Suprapubic skin (tissue), 4 donors: ENCODE data around the gene INO80C. TPM values are rescaled to one million over a fixed set of nuclear protein-coding genes. Genes with fewer than 3 reads are reported as not detected.

Source experiments
- DNase-seq, 2 donors: peaks; one replicate each; pipeline ENCODE4 v3.0.0-alpha.2; 2019; ENCODE audit warnings: low spot score in 2 of 2
- H3K27ac ChIP-seq: fragments of 200-600 bp; sonication (generic); one replicate; pipeline ENCODE4 v1.5.1; 2019
- H3K27me3 ChIP-seq: fragments of 200-600 bp; sonication (generic); one replicate; pipeline ENCODE4 v1.5.1; 2019
- H3K36me3 ChIP-seq: fragments of 200-600 bp; sonication (generic); one replicate; pipeline ENCODE4 v1.5.1; 2019
- H3K4me1 ChIP-seq: fragments of 200-600 bp; sonication (generic); one replicate; pipeline ENCODE4 v1.5.1; 2019
- H3K4me3 ChIP-seq: fragments of 200-600 bp; sonication (generic); one replicate; pipeline ENCODE4 v1.5.1; 2019; ENCODE audit warnings: mild to moderate bottlenecking
- H3K9me3 ChIP-seq: fragments of 200-600 bp; sonication (generic); one replicate; pipeline ENCODE4 v1.5.1; 2019
- CTCF ChIP-seq, 2 donors: fragments of 200-600 bp in 1 of 2; fragments of 450-650 bp in 1 of 2; sonication (generic) in 1 of 2; IDR thresholded peaks; one replicate each; pipeline ENCODE4 v1.5.1; 2016 to 2019; ENCODE audit warnings: antibody characterized with exemption in 2 of 2, mild to moderate bottlenecking in 1 of 2, moderate library complexity in 1 of 2
- EP300 ChIP-seq: sonication (generic); formaldehyde crosslinking; IDR thresholded peaks from one replicate; pipeline ENCODE4 v1.6.1; 2017; ENCODE audit warnings: antibody characterized with exemption
- POLR2A ChIP-seq, 2 donors: fragments of 450-650 bp; IDR thresholded peaks; one replicate each; pipeline ENCODE4 v1.6.1; 2017; ENCODE audit warnings: antibody characterized with exemption in 2 of 2, mild to moderate bottlenecking in 2 of 2, moderate library complexity in 2 of 2
- POLR2AphosphoS5 ChIP-seq, 3 donors: sonication (generic); formaldehyde crosslinking; IDR thresholded peaks; one replicate each; pipeline ENCODE4 v1.6.1; 2017; ENCODE audit warnings: antibody characterized with exemption in 3 of 3
- WGBS: methylation state at CpG from one replicate; pipeline ENCODE4 v1.1.5; 2018; 5-methylcytosine and 5-hydroxymethylcytosine counted together
- total RNA-seq, 4 donors: library from RNA; depleted of rRNA; stranded (reverse); fragments of >200 nt; gene quantifications; one replicate each; pipeline ENCODE4 v1.1.0, GENCODE V29; 2016

Gene INO80C
- total RNA-seq, 4 donors from 2014 or later = 12.6 to 35.2 (median 18.2) TPM

- Histone ChIP-seq H3K36me3 (no peaks in the 10 kb centered on the region), H3K4me1 (peaks cover 13% of the 10 kb centered on the region), H3K4me3 (no peak overlapping the region), H3K27me3 (no peaks in the 10 kb centered on the region), H3K9me3 (no peaks in the 10 kb centered on the region), H3K27ac (no peak overlapping the region)
- TF ChIP-seq CTCF (IDR thresholded peaks at IDR 0.05) (no peak), EP300 (no peak), POLR2AphosphoS5 (IDR thresholded peaks at IDR 0.05) (no peak), POLR2A (IDR thresholded peaks at IDR 0.05) (no peak)
- WGBS = 56% methylated on average over 6 of the region's 6 CpGs
- no peak for DNase-seq
Observed at GRCh38 chr18:35515460-35516130, 17.8 kb upstream of the INO80C start.

GRCh38 chr18:35514752-35515459 is 17.1 kb upstream of the INO80C start:
- Histone ChIP-seq H3K4me1 (peaks cover 13% of the 10 kb centered on the region), H3K27me3 (no peaks in the 10 kb centered on the region), H3K9me3 (no peaks in the 10 kb centered on the region), H3K4me3 (no peak overlapping the region), H3K27ac (no peak overlapping the region), H3K36me3 (no peaks in the 10 kb centered on the region)
- TF ChIP-seq POLR2AphosphoS5 (IDR thresholded peaks at IDR 0.05) = no peak
- no peak for TF ChIP-seq CTCF (IDR thresholded peaks at IDR 0.05)
- TF ChIP-seq EP300 = no peak
- no peak for TF ChIP-seq POLR2A (IDR thresholded peaks at IDR 0.05)
- WGBS = 92% methylated on average over 5 of the region's 7 CpGs
- no peak for DNase-seq

GRCh38 chr18:35514283-35514682 is 16.5 kb upstream of the INO80C start:
- TF ChIP-seq CTCF (IDR thresholded peaks at IDR 0.05) (no peak), POLR2A (IDR thresholded peaks at IDR 0.05) (no peak), POLR2AphosphoS5 (IDR thresholded peaks at IDR 0.05) (no peak), EP300 (no peak)
- Histone ChIP-seq H3K4me3 (no peak overlapping the region), H3K36me3 (no peaks in the 10 kb centered on the region), H3K9me3 (no peaks in the 10 kb centered on the region), H3K27me3 (no peaks in the 10 kb centered on the region), H3K27ac (no peak overlapping the region), H3K4me1 (peaks cover 13% of the 10 kb centered on the region)
- no peak for DNase-seq
- WGBS = 93% methylated on average over 2 of the region's 2 CpGs

GRCh38 chr18:35513181-35513936 is 15.6 kb upstream of the INO80C start:
- 43% methylated on average over 7 of the region's 7 CpGs for WGBS
- TF ChIP-seq POLR2A (IDR thresholded peaks at IDR 0.05) = no peak
- no peak for TF ChIP-seq CTCF (IDR thresholded peaks at IDR 0.05)
- TF ChIP-seq EP300 = no peak
- no peak for TF ChIP-seq POLR2AphosphoS5 (IDR thresholded peaks at IDR 0.05)

GRCh38 chr18:35512761-35513160 is 15.0 kb upstream of the INO80C start:
- no peak overlapping the region for H3K4me3 ChIP-seq
- no peaks in the 10 kb centered on the region for H3K9me3 ChIP-seq
- no peaks in the 10 kb centered on the region for H3K27me3 ChIP-seq
- TF ChIP-seq CTCF (IDR thresholded peaks at IDR 0.05) = no peak
- no peak for TF ChIP-seq POLR2A (IDR thresholded peaks at IDR 0.05)
- 96% methylated on average over 2 of the region's 2 CpGs for WGBS
- peaks cover 13% of the 10 kb centered on the region for H3K4me1 ChIP-seq
- H3K36me3 ChIP-seq = no peaks in the 10 kb centered on the region
- DNase-seq = no peak
- peak overlapping the region; percentile 42 for H3K27ac ChIP-seq

More at GRCh38 chr18:35513181-35513936, 15.6 kb upstream of the INO80C start:
- DNase-seq = no peak
- H3K4me3 ChIP-seq = no peak overlapping the region
- no peaks in the 10 kb centered on the region for H3K27me3 ChIP-seq
- peaks cover 13% of the 10 kb centered on the region for H3K4me1 ChIP-seq
- H3K36me3 ChIP-seq = no peaks in the 10 kb centered on the region
- H3K27ac ChIP-seq = peak overlapping the region; percentile 42
- H3K9me3 ChIP-seq = no peaks in the 10 kb centered on the region
